ENCODE measurements around the gene PPHLN1.

DNA sequence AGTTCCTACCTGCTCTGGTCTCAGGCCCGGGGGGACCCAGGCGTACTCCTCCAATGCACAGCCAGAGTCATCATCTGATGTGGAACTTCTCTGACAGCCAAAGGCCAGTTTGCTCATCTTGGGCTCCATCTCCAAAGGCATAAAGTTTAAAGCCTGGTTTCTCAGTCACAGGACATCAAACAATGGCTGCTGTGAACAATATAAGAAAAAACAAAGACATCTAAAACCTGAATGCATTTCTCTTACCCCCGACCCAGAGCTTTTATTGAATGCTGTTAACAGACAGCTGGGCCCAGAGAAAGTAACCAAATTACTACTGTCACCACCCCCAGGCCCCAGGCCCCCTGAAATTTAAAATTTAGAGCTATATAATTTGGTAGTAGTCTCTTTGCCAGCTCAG lies 146.4 kb downstream of the PPHLN1 start:
- TF ChIP-seq CTCF (IDR thresholded peaks at IDR 0.05) (no peak), POLR2AphosphoS5 (IDR thresholded peaks at IDR 0.05) (no peak)
